GM12891 (cell line): Measurements from ENCODE around the gene BLOC1S2.
"Not testable (repeated sequence)": the region's sequence is repeated elsewhere in the genome, so short reads cannot be mapped to it uniquely, and the experiment has no call there.

Experiments used
- DNase-seq: peaks from one replicate; pipeline ENCODE4 v3.0.0; 2011; ENCODE audit warnings: low spot score; ENCODE audit not compliant: insufficient read length
- FAIRE-seq: peaks from 2 replicates; lab custom pipeline; 2011; peaks lifted over from hg19 to GRCh38; lab: Jason Lieb, UNC
- PAX5 ChIP-seq: IDR thresholded peaks from 2 replicates; pipeline ENCODE4 v1.6.1; 2011; ENCODE audit warnings: low read length, moderate library complexity, mild to moderate bottlenecking; ENCODE audit not compliant: insufficient read depth, severe bottlenecking
- POLR2A ChIP-seq: IDR thresholded peaks from 2 replicates; pipeline ENCODE4 v1.6.1; 2011; ENCODE audit warnings: low read depth, low read length, control low read depth
- POLR2AphosphoS5 ChIP-seq: IDR thresholded peaks from 2 replicates; pipeline ENCODE4 v1.6.1; 2011; ENCODE audit warnings: low read depth, low read length, control low read depth
- POU2F2 ChIP-seq: IDR thresholded peaks from 2 replicates; pipeline ENCODE4 v1.6.1; 2011; ENCODE audit warnings: low read depth, mild to moderate bottlenecking, control low read depth, low read length, moderate library complexity
- SPI1 ChIP-seq: IDR thresholded peaks from 2 replicates; pipeline ENCODE4 v1.6.1; 2011; ENCODE audit warnings: low read depth, low read length, control low read depth
- TAF1 ChIP-seq: IDR thresholded peaks from 2 replicates; pipeline ENCODE4 v1.6.1; 2011; ENCODE audit warnings: low read depth, low read length, control low read depth

BLOC1S2 gene

DNA sequence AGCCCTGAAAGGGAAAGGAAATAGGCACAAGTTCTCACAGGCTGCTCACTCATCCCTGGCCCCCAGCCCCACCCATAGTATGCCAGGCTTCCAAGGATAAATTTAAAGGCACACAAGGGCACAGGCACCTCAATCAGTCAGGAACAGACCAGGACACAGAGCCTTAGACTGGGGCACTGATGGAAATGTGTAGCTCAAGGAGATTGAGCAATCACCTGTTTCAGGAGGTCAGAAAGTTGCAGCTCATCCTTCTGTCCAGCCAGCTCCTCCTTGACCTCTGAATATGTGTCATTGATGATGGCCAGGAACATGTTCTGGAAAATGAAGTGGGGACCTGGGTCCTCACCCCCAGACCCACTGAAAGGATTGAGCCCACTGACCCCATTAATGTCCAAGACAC lies 6.6 kb upstream of the BLOC1S2 start:
- DNase-seq (no peak), FAIRE-seq (no peak)
- TF ChIP-seq SPI1 (no peak), POU2F2 (no peak), TAF1 (no peak), POLR2A (no peak), PAX5 (no peak), POLR2AphosphoS5 (no peak)

DNA sequence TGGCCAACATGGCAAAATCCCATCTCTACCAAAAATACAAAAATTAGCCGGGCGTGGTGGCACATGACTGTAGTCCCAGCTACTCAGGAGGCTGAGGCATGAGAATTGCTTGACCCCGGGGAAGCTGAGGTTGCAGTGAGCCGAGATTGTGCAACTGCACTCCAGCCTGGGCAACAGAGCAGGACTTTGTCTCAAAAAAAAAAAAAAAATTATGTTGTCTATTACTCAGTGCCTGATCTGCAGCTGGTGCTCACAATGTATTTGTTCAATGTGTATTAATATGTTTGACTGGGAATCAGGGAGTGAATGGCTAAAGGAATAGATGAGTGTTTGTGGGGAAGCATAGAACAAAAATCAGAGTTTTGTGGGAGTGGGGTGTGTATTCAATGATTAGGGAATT lies 5.8 kb upstream of the BLOC1S2 start:
- not testable (repeated sequence) for DNase-seq, FAIRE-seq

DNA sequence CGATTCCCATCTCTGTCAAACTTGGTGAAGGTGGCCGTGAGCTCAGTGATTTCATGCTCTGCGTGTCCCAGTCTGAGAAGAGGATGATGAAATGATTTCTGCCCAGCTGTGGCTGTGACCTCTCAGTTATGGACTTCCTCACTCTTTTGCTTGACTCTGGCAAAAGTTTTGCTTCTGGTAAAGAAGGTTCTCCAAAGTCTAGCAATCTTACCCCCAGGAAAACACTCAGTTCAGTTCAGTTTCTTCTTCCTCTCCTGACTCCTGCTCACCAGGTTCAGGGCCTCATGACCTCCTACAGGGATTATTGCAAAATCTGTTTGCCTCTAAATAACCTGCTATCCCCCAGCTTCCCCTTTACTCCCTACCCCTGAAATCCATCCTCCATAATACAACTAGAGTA lies 4.9 kb upstream of the BLOC1S2 start:
- TF ChIP-seq TAF1 (no peak), POLR2AphosphoS5 (no peak), SPI1 (no peak), POU2F2 (no peak), POLR2A (no peak), PAX5 (no peak)
- DNase-seq (no peak), FAIRE-seq (no peak)

DNA sequence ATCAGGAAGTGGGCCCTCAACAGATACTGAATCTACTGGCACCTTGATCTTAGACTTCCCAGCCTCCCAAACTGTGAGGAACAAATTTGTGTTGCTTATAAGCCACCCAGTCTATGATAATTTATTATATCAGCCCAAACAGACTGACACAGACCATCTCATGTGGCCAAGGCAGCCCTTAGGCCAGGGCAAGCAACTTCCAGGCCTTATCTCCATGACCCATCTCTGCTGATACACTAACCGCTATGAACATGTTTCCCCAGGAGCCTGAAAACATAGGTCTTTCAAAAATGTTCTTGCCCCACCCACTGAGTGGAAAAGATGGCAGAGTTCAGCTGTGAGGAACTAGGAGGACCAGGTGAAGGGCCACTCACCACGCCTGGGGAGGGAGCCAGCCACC lies 3.2 kb upstream of the BLOC1S2 start:
- DNase-seq: no peak
- TF ChIP-seq SPI1 (0 out of 2 replicates have a peak, but pooled peaks have one; percentile 12), TAF1 (no peak), POLR2AphosphoS5 (no peak)
- FAIRE-seq: no peak

DNA sequence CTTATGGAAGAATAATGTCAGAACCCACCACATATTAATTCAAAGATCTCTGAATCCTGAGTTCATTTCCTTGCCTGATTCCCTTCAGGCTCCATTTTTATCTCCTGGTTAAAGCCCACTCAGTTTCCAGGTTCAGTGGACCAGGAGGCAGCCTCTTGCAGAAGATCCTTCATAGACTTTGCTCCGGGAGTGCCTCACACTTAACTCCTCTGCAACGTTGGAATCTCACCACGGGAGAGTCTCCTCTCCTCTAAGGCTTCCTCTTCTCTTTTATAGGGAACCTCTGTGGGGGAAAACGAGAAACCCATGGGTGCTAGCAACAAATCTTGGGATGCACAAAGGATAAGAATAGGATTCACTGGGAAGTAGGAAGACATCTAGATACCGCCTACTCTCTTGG lies 1.7 kb upstream of the BLOC1S2 start:
- no peak for DNase-seq
- no peak for TF ChIP-seq TAF1
- no peak for TF ChIP-seq POLR2A
- no peak for TF ChIP-seq PAX5
- TF ChIP-seq POLR2AphosphoS5: no peak
- FAIRE-seq: no peak

DNA sequence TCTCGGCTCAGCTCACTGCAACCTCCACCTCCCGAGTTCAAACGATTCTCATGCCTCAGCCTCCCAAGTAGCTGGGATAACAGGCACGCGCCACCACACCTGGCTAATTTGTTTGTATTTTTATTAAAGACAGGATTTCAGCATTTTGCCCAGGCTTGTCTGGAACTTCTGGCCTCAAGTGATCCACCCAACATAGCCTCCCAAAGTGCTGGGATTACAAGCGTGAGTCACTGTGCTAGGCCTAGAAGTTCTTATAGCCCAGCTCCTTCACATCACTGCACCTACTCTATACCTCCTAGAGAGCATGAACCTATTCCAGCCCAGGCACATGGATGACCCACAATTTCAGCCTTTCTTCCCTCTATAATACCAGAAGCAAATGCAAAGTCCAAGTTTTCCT lies 1.3 kb upstream of the BLOC1S2 start:
- TF ChIP-seq POLR2AphosphoS5: no peak
- no peak for TF ChIP-seq PAX5
- no peak for TF ChIP-seq POU2F2
- TF ChIP-seq TAF1: no peak
- TF ChIP-seq SPI1: no peak
- TF ChIP-seq POLR2A: no peak
- DNase-seq (no peak), FAIRE-seq (no peak)

DNA sequence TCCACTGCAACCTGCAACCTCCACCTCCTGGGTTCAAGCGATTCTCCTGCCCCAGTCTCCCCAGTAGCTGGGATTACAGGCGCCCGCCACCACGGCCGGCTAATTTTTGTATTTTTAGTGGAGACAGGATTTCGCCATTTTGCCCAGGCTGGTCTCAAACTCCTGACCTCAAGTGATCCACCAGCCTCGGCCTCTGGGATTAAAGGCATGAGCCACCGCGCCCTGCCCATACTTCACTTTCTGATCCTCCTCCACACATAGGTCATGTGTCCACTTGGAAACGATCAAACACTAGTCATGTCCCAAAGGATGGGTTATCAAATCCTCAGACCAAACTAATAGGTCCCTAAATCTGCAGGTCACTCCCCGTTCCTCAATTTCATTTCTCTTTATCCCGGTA lies 1.2 kb downstream of the BLOC1S2 start:
- not testable (repeated sequence) for DNase-seq, FAIRE-seq

DNA sequence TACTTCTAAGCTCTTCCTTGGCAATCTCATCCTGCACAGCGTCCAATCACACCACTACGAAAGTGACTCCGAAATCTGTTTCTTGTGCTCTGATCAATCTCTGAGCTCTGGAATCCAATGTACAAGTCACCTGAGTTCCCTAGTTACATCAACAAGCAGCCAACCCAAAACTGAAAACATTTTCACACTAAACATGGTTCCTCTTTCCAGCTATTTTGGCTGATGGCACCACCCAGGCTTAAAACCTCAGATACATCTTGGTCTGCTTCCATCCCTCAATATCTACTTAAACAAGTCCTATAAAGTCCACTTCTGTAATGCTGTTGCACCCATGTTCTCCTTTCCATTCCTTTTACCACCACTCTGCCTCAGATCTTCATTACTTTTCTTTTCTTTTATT lies 3.6 kb downstream of the BLOC1S2 start:
- no peak for FAIRE-seq
- TF ChIP-seq SPI1: no peak
- no peak for TF ChIP-seq POLR2AphosphoS5
- no peak for TF ChIP-seq POU2F2
- no peak for TF ChIP-seq TAF1
- no peak for TF ChIP-seq POLR2A
- TF ChIP-seq PAX5: no peak
- no peak for DNase-seq

DNA sequence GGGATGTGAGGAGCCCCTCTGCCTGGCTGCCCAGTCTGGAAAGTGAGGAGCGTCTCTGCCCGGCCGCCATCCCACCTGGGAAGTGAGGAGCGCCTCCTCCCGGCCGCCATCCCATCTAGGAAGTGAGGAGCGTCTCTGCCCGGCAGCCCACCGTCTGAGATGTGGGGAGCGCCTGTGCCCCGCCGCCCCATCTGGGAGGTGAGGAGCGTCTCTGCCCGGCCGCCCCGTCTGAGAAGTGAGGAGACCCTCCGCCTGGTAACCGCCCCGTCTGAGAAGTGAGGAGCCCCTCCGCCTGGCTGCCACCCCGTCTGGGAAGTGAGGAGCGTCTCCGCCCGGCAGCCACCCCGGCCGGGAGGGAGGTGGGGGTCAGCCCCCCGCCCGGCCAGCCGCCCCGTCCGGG lies 9.5 kb downstream of the BLOC1S2 start:
- not testable (repeated sequence) for DNase-seq, FAIRE-seq

DNA sequence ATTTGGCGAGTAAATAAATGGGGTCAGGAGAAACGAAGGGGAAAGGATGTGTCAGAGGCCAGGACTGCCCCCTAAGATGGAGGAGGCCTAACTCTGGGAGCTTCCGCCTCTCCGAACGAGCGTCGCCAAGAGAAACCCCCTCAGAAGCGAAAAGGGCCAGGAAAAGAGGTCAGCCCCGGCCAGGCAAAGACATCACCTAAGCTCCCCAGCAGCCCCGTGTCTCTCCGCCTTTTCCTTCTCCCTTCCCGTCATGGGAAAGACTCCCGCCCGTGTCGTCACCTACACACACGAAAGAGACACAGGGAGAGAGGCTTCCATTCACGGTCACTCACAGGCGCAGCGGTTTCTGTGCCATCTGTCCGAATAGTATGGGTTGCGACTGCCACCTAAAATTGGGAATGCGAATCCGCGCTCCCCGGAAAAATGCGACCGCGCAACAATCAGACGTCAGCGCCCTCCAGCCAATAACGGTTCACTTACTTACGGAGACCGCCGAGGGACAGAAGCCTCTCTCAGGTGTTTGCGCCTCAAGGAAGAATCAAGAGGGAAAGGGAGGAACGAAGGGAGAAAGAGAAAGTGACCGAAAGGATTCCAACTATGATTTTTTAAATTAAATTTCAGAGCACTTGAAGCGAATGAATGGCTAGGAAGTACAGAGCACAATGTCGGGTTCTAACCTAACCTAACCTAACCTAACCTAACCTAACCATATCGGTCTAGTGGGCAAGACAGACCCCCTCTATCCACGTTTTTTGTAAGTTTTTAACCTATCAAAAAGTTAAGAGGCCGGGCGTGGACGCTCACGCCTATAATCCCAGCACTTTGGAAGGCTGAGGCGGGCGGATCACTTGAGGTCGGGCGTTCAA lies 19.0 kb downstream of the BLOC1S2 start, which contains the start of gene CWF19L1:
Gene CWF19L1 (minus strand): TSS at position 400 of the 866 bp plus-strand sequence. CDS start 45 bp downstream, at position 355.
- peak; percentile 54 for DNase-seq
- FAIRE-seq: peak; percentile 84
- TF ChIP-seq TAF1 (peak; percentile 54), SPI1 (no peak), POU2F2 (no peak), POLR2AphosphoS5 (peak; percentile 61; the same call in 1 of the 2 replicates), PAX5 (peak; percentile 61), POLR2A (peak; percentile 70; the same call in 1 of the 2 replicates)
